ENCODE measurements around the gene VTCN1. TPM values are rescaled to one million over a fixed set of nuclear protein-coding genes. Genes with fewer than 3 reads are reported as not detected.

Gene VTCN1
- total RNA-seq, 4 donors from 2014 or later: not detected

DNA sequence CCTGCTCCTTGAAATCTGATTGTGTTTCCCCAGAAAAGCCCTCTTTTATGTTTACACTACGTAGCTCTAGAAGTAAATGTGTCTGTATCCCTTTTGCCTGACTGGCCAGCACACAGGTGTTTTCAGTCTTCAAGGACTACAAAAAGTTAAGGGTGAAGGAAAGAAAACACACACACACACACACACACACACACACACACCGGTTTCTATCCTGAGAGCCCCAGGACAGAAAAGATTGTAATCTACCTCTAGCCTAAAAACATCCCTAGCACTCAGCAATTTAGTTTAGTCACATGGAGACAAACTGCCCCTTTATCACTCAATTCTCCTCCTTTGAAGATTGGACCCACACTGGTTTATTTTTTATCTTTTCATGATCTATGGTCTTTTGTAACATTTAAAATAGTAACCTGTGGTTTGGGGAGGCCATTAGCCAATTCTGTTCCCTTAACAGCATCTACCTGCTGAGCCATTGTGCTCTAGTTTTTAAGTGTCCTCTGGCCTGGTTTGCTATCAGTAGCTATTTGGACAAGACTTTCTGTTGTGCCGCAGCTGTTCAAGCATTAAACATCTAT lies 73.4 kb downstream of the VTCN1 start:
- H3K27ac ChIP-seq: no peak overlapping the region
- 43 to 60% methylated on average over 3 of the region's 3 CpGs for WGBS, 2 donors

DNA sequence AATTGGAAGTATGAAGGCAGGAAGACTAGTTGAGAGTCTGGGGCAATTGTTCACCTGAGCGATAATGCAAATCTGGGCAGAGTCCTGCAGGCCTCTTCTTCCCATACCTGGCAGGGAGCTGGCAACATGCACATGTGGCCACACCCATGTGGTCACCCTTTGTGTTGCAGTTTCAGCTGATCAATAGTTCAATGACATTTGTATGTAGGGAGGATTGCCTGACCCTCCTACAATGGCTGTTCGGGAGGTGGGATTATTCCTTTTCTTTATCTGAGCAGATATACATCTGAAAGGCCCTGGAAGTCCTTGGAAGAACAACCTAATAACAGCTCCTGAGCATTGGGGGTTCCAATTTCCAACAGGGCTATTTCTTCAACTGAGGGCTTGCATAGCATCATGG lies 74.0 kb downstream of the VTCN1 start:
- H3K9me3 ChIP-seq: no peaks in the 10 kb centered on the region
- intact Hi-C loops (cut with DNase I): no loop called here
- DNase-seq: no peak
- TF ChIP-seq CTCF (IDR thresholded peaks at IDR 0.05): no peak
- TF ChIP-seq POLR2A (IDR thresholded peaks at IDR 0.05): no peak
- no peak overlapping the region for H3K27ac ChIP-seq
- no peaks in the 10 kb centered on the region for H3K4me1 ChIP-seq
- no peaks in the 10 kb centered on the region for H3K36me3 ChIP-seq
- H3K4me3 ChIP-seq (replicated peaks in 1 of 3): no peak overlapping the region
- WGBS, 2 donors: 43 to 71% methylated on average over 2 of the region's 2 CpGs
- no peaks in the 10 kb centered on the region for H3K27me3 ChIP-seq

More for the DNA sequence above, 73.4 kb downstream of the VTCN1 start:
- peak in 1 of 2 donors; percentile 23 for DNase-seq
- no peak for TF ChIP-seq POLR2A (IDR thresholded peaks at IDR 0.05)
- no peak for TF ChIP-seq CTCF (IDR thresholded peaks at IDR 0.05)
- Histone ChIP-seq H3K9me3 (no peaks in the 10 kb centered on the region), H3K36me3 (no peaks in the 10 kb centered on the region), H3K27me3 (no peaks in the 10 kb centered on the region), H3K4me3 (replicated peaks in 1 of 3) (no peak overlapping the region), H3K4me1 (no peaks in the 10 kb centered on the region)
- intact Hi-C loops (cut with DNase I): no loop called here

GRCh38 chr1:117135329-117135728 lies 75.4 kb downstream of the VTCN1 start:
- Histone ChIP-seq H3K4me1 (no peaks in the 10 kb centered on the region), H3K4me3 (replicated peaks in 1 of 3) (no peak overlapping the region), H3K27ac (no peak overlapping the region), H3K9me3 (no peaks in the 10 kb centered on the region), H3K27me3 (no peaks in the 10 kb centered on the region), H3K36me3 (no peaks in the 10 kb centered on the region)
- intact Hi-C loops (cut with DNase I): no loop called here
- 80 to 91% methylated on average over 2 of the region's 2 CpGs for WGBS, 2 donors
- no peak for TF ChIP-seq CTCF (IDR thresholded peaks at IDR 0.05)
- TF ChIP-seq POLR2A (IDR thresholded peaks at IDR 0.05): no peak
- no peak for DNase-seq

DNA sequence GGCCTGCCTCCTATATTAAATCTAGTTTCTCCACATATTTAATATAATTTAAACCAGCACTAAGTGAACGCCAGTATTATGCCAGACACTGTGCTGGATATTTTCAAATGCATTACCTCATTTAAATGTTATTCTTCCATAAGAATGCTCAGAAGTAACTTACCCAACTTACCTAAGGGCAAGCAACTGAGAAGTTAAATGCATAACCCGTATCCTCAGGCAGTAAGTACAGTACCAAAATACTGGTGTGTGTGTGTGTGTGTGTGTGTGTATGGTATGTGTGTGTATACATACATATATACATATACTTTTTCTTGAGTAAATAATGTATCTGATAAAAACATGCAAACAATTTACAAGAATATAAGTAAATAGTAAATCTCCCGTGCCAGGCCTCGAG lies 80.2 kb downstream of the VTCN1 start:
- H3K4me1 ChIP-seq: peaks cover 3 to 11% of the 10 kb centered on the region in 2 donors
- no peak for DNase-seq
- H3K4me3 ChIP-seq (replicated peaks in 1 of 3): no peak overlapping the region
- no peaks in the 10 kb centered on the region for H3K9me3 ChIP-seq
- intact Hi-C loops (cut with DNase I): no loop called here
- H3K27me3 ChIP-seq: no peaks in the 10 kb centered on the region
- 91 to 97% methylated on average over 4 of the region's 4 CpGs for WGBS, 2 donors
- H3K27ac ChIP-seq: no peak overlapping the region
- H3K36me3 ChIP-seq: no peaks in the 10 kb centered on the region
- TF ChIP-seq POLR2A (IDR thresholded peaks at IDR 0.05) (no peak), CTCF (IDR thresholded peaks at IDR 0.05) (no peak)

GRCh38 chr1:117128323-117129079 lies 82.2 kb downstream of the VTCN1 start:
- 23 to 27% methylated on average over 5 of the region's 5 CpGs for WGBS, 2 donors

More at GRCh38 chr1:117128323-117129079, 82.2 kb downstream of the VTCN1 start:
- peaks cover 3 to 11% of the 10 kb centered on the region in 2 donors for H3K4me1 ChIP-seq
- H3K9me3 ChIP-seq: no peaks in the 10 kb centered on the region
- H3K4me3 ChIP-seq (replicated peaks in 1 of 3): no peak overlapping the region
- peak in 5 of 6 experiments; percentile 23 to 74 (median 53) for TF ChIP-seq CTCF (IDR thresholded peaks at IDR 0.05)
- no peak for TF ChIP-seq POLR2A (IDR thresholded peaks at IDR 0.05)
- H3K36me3 ChIP-seq: no peaks in the 10 kb centered on the region
- peak overlapping the region in 1 of 3 donors; percentile 15 for H3K27ac ChIP-seq
- no peaks in the 10 kb centered on the region for H3K27me3 ChIP-seq
- no peak for DNase-seq
- intact Hi-C loops (cut with DNase I): loop anchor here (10.0 kb wide), 1 partner anchor 156 kb away; no protein-coding TSS in a partner anchor
